ENCODE results near the gene MFSD12.

DNA sequence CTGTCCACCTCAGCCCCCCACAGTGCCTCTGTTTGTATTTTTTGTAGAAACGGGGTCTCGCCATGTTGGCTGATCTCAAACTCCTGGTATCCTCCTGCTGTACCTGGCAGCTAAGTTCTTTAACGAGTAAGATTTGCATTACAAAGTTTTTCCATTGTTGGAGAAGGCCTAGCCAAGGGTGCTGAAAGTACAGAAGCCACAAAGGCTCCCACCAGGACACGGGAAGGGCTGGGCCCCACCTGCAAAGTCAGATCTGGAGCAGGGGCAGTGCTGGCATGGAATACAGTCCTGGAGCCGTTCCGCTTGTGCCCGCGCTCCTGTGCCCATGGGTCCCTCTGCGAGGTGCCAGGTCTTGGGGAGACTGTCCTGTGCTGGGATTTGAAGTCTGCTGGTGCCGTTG is 39.1 kb downstream of the MFSD12 start:
- TF ChIP-seq, protein P1, sequence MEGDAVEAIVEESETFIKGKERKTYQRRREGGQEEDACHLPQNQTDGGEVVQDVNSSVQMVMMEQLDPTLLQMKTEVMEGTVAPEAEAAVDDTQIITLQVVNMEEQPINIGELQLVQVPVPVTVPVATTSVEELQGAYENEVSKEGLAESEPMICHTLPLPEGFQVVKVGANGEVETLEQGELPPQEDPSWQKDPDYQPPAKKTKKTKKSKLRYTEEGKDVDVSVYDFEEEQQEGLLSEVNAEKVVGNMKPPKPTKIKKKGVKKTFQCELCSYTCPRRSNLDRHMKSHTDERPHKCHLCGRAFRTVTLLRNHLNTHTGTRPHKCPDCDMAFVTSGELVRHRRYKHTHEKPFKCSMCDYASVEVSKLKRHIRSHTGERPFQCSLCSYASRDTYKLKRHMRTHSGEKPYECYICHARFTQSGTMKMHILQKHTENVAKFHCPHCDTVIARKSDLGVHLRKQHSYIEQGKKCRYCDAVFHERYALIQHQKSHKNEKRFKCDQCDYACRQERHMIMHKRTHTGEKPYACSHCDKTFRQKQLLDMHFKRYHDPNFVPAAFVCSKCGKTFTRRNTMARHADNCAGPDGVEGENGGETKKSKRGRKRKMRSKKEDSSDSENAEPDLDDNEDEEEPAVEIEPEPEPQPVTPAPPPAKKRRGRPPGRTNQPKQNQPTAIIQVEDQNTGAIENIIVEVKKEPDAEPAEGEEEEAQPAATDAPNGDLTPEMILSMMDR (IDR thresholded peaks at IDR 0.05; ENCODE audit: poor library complexity): no peak
- TF ChIP-seq EZH2phosphoT487 (IDR thresholded peaks at IDR 0.05; ENCODE audit: low read depth, severe bottlenecking, unreplicated experiment): no peak
- no peak for TF ChIP-seq EZH2 (IDR thresholded peaks at IDR 0.05; ENCODE audit: borderline replicate concordance)
